HG03457 (cell line): ENCODE data around the gene SPECC1L.

Experiments used
- ATAC-seq: cut with Tn5 transposase; IDR thresholded peaks from one replicate; pipeline ENCODE4 v1.9.1; 2021; ENCODE audit warnings: moderate number of reproducible peaks; ENCODE audit not compliant: unreplicated experiment

SPECC1L gene

DNA sequence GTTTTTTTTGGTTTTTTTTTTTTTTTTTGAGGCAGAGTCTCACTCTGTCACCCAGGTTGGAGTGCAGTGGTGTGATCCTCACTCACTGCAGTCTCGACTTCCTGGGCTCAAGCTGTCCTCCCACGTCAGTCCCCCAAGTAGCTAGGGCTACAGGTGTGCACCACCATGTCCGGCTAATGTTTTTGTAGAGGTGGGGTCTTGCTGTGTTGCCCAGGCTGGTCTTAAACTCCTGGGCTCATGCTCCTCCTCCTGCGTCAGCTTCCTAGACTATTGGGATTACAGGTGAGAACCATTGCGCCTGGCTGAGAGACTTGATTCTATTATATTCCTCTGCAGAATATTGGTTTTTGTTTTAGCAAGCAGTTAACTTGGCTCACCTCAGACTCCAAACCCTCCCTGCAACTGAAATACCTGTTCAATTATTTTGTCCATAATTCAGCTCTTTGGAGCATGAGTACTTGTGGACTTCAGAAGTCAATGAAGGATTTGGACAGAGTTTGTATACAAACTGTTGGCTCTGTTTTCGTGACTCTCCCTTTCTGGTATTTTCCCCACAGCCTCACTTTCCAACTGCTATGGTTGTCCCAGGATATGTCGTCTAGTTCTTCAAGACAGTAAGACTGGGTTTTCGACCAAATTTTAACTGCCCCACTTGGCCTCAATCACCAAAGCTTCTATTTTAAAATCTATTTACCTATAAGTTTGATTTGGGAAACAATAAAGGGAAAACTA, 87.6 kb downstream of the SPECC1L start:
- ATAC-seq = no peak

DNA sequence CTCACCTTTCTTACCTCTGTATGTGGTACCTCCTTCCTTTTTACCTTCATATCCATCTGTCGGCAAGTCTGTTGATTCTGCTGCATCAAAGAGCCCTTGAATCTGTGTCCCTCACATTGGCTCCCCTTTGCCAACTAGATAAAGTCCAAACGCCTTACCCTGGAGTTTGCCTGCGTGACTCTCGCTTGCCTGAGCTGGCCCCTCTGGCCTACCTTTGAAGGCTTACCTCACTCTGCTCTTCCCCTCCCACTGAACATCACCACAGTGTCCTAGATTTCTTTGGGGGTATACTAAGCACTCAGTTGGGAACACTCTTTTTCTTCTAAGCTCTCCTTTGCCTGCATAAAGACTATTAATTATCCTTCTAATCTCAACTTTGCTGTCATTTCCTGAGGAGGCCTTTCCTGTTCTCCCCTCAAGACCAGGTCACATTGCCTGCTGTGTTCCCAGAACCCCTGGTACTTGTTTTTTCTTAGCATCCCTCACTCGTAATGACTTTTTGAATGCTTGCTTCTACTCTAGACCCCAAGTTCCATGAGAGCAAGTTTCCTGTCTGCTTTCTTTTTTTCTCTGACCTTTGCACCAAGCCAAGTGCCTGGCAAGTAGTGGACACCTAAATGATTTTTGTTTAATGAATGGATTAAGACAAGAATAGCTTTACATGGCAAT, 89.0 kb downstream of the SPECC1L start:
- ATAC-seq = no peak

GRCh38 chr22:24361976-24362646, 91.5 kb downstream of the SPECC1L start:
- ATAC-seq = no peak

DNA sequence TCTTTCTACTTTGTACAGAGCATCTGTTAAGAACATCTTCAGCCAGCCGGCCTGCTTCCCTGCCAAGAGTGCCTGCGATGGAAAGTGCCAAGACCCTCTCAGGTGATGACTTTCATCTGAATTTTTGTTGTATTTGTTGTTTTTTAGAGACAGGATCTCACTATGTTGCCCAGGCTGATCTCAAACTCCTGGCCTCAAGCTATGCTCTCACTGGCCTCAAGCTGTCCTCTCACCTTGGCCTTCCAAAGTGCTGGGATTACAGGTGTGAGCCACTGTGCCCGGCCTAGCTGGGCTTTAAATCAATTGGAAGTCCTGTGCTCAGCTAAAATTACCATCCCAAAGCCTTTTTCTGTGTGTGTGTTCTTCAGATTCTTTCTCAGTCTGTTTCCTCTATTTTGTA, 92.6 kb downstream of the SPECC1L start:
- no peak for ATAC-seq

GRCh38 chr22:24366701-24367100, 96.1 kb downstream of the SPECC1L start:
- no peak for ATAC-seq

DNA sequence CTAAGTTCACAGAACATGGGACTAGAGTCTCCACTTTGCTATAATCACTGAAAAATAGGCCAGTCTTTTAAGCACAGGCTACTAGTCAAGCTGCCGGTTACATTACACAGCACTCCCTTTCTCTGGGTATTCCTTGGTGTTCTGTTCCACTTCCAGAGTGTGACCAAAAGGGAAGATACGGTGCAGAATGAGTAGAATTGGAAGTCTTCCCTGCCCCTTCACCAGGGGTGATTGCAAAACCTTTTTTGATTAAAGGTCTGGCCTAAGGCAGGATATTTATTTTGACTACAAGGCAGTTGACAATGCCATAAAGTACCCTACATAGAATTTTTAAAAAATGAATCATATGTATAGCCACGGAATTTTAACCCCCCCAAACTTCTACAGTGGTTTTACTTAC, 97.2 kb downstream of the SPECC1L start:
- ATAC-seq = no peak

DNA sequence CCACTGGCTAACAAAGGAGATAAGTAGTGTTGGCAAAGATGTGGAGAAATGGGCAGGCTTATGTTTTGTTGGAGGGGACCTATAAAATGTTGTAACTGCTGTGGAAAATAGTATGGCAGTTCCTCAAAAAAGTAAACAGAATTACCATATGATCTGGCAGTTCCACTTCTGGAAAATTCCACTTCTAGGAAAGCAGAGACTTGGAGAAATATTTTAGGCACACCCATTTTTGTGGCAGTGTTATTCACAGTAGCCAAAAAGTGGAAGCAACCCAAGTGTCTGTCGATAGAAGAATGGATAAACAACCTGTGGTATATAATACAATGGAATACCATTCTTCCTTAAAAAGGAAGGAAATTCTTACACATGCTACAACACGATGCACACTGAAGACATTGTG, 99.8 kb downstream of the SPECC1L start:
- ATAC-seq = no peak

GRCh38 chr22:24376002-24376401, 105.4 kb downstream of the SPECC1L start:
- ATAC-seq = no peak

GRCh38 chr22:24376586-24376985, 106.0 kb downstream of the SPECC1L start:
- no peak for ATAC-seq

- no peak for ATAC-seq
These were observed 108.9 kb downstream of the SPECC1L start for GRCh38 chr22:24379536-24379935.

DNA sequence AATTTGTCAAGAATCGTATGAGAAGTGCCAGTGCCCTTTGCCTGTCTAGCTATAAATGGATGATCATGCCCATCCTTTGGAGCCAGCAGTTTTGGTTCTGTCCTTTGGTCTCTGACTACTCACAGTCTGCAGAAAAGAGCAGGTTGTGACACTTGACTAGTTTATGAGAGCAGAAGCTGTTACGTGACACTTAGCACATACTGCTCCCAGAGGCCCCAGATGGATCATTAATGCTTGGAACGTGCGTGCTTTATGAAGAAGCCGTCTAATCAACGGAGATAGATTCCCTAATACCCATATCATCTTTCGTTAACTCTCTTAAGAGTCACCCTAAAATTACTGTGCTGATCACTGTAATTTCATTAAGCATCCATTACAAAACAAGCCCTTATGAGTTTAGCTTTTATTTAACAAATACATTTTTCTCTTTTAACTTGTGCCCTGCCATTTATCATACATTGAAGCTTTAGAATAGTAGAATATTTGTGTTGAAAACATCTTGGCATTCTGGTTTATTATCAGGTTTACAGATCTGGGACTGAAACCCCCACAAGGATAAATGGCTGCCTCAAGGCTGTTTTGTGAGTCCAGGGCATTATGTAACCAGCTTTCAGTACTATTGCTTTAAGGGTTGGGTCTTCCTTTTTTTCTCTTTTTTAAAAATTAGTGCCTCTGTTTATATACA, 109.7 kb downstream of the SPECC1L start:
- ATAC-seq = no peak

DNA sequence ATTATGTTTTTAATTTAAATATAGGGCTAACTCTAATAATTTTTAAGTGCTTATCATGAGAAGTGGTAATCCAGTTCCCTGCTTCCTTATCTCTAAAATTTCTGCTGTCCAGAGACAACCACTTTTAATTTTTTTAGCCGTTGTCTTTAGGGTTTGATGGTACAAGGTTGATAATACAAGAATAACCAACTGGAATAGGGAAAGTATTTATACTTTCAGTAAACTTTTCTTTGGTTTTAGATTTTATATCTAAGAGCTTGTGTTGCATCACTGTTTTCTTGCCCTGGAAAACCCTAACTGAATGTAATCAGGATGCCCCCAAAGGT, 110.2 kb downstream of the SPECC1L start:
- no peak for ATAC-seq

- no peak for ATAC-seq
These were observed 112.4 kb downstream of the SPECC1L start for GRCh38 chr22:24383061-24383460.

DNA sequence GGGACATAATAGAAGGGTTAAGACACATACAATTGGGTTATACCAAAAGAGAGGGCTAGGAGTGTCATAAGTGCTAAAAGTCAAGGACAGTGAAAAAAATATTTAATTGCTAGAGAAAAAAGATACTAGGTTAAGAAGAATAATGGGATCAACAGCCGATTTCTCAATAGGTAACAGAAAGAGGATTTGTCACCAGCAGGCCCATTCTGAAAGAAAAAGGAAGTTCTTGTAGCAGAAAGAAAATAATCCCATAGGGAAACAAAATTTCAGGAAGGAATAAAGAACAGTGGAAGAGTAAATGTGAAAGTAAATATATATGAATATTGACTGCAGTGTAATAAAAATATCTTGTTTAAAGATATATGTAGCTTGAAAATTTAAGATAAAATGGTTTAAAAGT, 113.5 kb downstream of the SPECC1L start:
- no peak for ATAC-seq

GRCh38 chr22:24386937-24387471, 116.4 kb downstream of the SPECC1L start:
- no peak for ATAC-seq

GRCh38 chr22:24389680-24390079, 119.0 kb downstream of the SPECC1L start:
- no peak for ATAC-seq

DNA sequence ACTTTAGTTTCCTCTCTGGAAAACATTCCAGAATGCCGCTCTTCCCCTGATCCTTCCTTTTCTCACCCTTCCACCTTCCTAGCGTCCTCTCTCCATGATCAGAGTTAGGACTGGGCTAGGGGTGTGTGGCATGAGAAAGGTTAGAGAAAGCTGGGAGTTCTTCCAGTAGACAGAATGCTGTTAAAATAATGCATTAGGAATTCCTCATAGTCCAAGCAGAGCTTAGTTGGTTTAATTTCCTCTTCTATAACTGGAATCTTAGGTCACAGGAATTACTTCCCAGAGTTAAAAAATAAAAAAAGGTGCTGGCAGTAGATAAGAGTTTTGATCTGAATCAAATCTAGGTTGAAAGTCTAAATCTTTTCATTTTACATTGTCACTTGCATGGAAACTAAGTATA, 119.5 kb downstream of the SPECC1L start:
- ATAC-seq = no peak

GRCh38 chr22:24390576-24390975, 119.9 kb downstream of the SPECC1L start:
- ATAC-seq = no peak

DNA sequence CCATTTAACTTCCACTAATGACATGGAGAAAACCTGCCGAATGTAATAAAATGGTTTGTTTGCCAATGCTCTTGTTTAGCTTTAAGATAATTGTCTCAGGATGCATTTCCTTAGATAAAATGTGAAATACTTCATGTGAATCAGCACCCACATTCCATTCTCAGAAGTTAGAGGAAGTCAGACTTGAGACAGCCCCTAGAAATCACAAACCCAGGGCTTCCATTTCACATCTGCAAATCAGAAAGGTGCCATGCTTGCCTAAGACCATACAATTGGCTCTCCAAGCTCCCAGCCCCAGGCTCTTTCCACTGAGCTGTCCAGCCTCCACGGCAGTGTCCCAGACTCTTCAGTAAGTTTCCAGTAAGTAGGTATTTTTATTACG, 121.2 kb downstream of the SPECC1L start:
- no peak for ATAC-seq

- no peak for ATAC-seq
These were observed 121.7 kb downstream of the SPECC1L start for GRCh38 chr22:24392218-24392931.

DNA sequence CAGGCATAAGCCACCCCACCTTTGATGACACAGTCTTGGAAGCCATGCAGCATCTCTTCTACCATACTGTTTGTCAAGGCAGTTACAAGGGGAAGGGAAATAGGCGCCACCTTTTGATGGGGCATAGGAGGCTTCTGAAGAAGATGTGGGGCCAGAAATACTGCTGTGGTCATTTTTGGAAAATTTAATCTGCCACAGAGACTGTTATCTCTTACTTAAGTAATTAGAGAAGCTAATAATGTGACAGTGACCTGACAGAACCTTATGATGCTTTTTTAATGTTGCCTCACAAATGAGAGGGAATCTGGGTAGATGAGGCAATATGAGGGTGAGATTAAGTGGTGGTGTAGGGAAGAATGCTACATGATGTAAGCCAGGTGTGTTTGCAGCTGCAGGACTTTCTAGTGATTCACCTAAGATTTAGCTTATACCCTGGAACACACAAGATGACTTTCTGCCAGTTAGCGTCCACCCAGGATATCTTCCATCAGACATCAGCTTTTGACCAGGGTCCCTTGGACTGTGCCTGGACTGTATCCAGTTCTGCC, 122.5 kb downstream of the SPECC1L start:
- ATAC-seq = no peak
